GM12878 (cell line): ENCODE measurements around the gene AMMECR1. TPM values are rescaled to one million over a fixed set of nuclear protein-coding genes. Genes with fewer than 3 reads are reported as not detected.

Source experiments
- polyA plus RNA-seq, 11 experiments: library from polyadenylated mRNA; depleted of rRNA in 4 of 11; unstranded in 6 of 11; stranded (reverse) in 5 of 11; fragments of >200 nt; fragmentation: Nextera tagmentation in 4 of 11; fragmentation: Illumina TruSeq in 1 of 11; extraction: Ambion mirVana in 4 of 11; extraction: Trizol in 1 of 11; gene quantifications; 1 replicate in 1 of 11; 2 replicates in 10 of 11; pipeline versions ENCODE4 v1.2.1 to v1.2.3, GENCODE V29; 2011 to 2016; ENCODE audit warnings: inconsistent platforms in 2 of 11, missing spikeins in 2 of 11, low read depth in 1 of 11
- small RNA-seq: library from RNA; depleted of rRNA; stranded (forward); fragments of <200 nt; gene quantifications from one replicate; pipeline ENCODE3, GENCODE V24; 2014
- total RNA-seq, 4 experiments: library from RNA; depleted of rRNA in 3 of 4; stranded (reverse); fragments of >200 nt in 3 of 4; fragmentation: Illumina TruSeq in 1 of 4; extraction: Trizol in 1 of 4; gene quantifications; 2 replicates each; pipeline versions ENCODE4 v1.2.1 to v1.2.3, GENCODE V29; 2013 to 2021
- TF ChIP-seq, protein P1 (sequence below): fragments of 450-650 bp; IDR thresholded peaks from 2 replicates; pipeline ENCODE4 v1.6.1; 2017; ENCODE audit warnings: mild to moderate bottlenecking, moderate library complexity

Gene AMMECR1
- total and polyA plus RNA-seq, 10 of the 15 experiments (the other 5 are each of a cell fraction or from before 2014, with no cell fraction given), result 4.9 to 25.6 (median 10.7) TPM

- TF ChIP-seq, protein P1, sequence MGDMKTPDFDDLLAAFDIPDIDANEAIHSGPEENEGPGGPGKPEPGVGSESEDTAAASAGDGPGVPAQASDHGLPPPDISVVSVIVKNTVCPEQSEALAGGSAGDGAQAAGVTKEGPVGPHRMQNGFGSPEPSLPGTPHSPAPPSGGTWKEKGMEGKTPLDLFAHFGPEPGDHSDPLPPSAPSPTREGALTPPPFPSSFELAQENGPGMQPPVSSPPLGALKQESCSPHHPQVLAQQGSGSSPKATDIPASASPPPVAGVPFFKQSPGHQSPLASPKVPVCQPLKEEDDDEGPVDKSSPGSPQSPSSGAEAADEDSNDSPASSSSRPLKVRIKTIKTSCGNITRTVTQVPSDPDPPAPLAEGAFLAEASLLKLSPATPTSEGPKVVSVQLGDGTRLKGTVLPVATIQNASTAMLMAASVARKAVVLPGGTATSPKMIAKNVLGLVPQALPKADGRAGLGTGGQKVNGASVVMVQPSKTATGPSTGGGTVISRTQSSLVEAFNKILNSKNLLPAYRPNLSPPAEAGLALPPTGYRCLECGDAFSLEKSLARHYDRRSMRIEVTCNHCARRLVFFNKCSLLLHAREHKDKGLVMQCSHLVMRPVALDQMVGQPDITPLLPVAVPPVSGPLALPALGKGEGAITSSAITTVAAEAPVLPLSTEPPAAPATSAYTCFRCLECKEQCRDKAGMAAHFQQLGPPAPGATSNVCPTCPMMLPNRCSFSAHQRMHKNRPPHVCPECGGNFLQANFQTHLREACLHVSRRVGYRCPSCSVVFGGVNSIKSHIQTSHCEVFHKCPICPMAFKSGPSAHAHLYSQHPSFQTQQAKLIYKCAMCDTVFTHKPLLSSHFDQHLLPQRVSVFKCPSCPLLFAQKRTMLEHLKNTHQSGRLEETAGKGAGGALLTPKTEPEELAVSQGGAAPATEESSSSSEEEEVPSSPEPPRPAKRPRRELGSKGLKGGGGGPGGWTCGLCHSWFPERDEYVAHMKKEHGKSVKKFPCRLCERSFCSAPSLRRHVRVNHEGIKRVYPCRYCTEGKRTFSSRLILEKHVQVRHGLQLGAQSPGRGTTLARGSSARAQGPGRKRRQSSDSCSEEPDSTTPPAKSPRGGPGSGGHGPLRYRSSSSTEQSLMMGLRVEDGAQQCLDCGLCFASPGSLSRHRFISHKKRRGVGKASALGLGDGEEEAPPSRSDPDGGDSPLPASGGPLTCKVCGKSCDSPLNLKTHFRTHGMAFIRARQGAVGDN, result no peak
Observed at GRCh38 chrX:110145311-110145710, 172.6 kb downstream of the AMMECR1 start (continued).

Small RNAs within 50 kb of the gene (small RNA-seq; reads per million reads assigned to genes)
- gene GNG5P2 (not detected), gene SNORD96B (15.0 reads per million, percentile 97 among the genes with 10 or more reads in this experiment)

Other genes starting within 250 kb of the AMMECR1 start
- gene RTL9, start 40.8 kb upstream of the AMMECR1 start, total RNA-seq (2014; rRNA removed), result 0.11 and 0.23 TPM in 2 replicates
- 0.09 and 0.23 TPM in 2 replicates for gene RTL9, start 40.8 kb upstream of the AMMECR1 start, total RNA-seq (2014; rRNA removed; fragmentation: Illumina TruSeq; extraction: Trizol)
- 0.19 and 0.21 TPM in 2 replicates for gene RTL9, start 40.8 kb upstream of the AMMECR1 start, total RNA-seq (2021)
- gene RTL9, start 40.8 kb upstream of the AMMECR1 start, polyA plus RNA-seq (2011; rRNA removed), result 0.05 TPM in 1 of 2 replicates, not detected in the other
- 0.25 and 0.26 TPM in 2 replicates for gene RTL9, start 40.8 kb upstream of the AMMECR1 start, polyA plus RNA-seq (2014; fragmentation: Illumina TruSeq; extraction: Trizol)
- gene RTL9, start 40.8 kb upstream of the AMMECR1 start, polyA plus RNA-seq (2014; fragmentation: Nextera tagmentation; extraction: Ambion mirVana), result under 1 TPM; 0.05 to 0.07 TPM
- 0.05 and 0.13 TPM in 2 replicates for gene RTL9, start 40.8 kb upstream of the AMMECR1 start, polyA plus RNA-seq (2014; rRNA removed)
- 1 to 10 TPM in 1 of 2 experiments, under 1 TPM in 1; 0.24 to 1.2 TPM for gene RTL9, start 40.8 kb upstream of the AMMECR1 start, polyA plus RNA-seq (2016; fragmentation: Nextera tagmentation; extraction: Ambion mirVana)